Measurements from ENCODE around the gene PCDHA1.

- TF ChIP-seq, protein P1, sequence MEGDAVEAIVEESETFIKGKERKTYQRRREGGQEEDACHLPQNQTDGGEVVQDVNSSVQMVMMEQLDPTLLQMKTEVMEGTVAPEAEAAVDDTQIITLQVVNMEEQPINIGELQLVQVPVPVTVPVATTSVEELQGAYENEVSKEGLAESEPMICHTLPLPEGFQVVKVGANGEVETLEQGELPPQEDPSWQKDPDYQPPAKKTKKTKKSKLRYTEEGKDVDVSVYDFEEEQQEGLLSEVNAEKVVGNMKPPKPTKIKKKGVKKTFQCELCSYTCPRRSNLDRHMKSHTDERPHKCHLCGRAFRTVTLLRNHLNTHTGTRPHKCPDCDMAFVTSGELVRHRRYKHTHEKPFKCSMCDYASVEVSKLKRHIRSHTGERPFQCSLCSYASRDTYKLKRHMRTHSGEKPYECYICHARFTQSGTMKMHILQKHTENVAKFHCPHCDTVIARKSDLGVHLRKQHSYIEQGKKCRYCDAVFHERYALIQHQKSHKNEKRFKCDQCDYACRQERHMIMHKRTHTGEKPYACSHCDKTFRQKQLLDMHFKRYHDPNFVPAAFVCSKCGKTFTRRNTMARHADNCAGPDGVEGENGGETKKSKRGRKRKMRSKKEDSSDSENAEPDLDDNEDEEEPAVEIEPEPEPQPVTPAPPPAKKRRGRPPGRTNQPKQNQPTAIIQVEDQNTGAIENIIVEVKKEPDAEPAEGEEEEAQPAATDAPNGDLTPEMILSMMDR (IDR thresholded peaks at IDR 0.05; ENCODE audit: extremely low read depth in 1 of 2, insufficient read depth in 1 of 2, low read depth in 1 of 2, low read length in 2 of 2), result no peak
- no peak for TF ChIP-seq POLR2A (IDR thresholded peaks at IDR 0.05; ENCODE audit: low read depth, low read length)
Observed at GRCh38 chr5:140916325-140916724, 130.4 kb downstream of the PCDHA1 start.
